H9 (cell line): ENCODE data around the gene HAPLN2. TPM values are rescaled to one million over a fixed set of nuclear protein-coding genes. Genes with fewer than 3 reads are reported as not detected.

Experiments used
- DNase-seq: peaks from one replicate; pipeline ENCODE4 v3.0.0-alpha.2; 2017
- H2AFZ ChIP-seq: one replicate; pipeline ENCODE4 v1.6.1; 2013; ENCODE audit warnings: mild to moderate bottlenecking, low read length, control low read depth, moderate library complexity
- H2AK5ac ChIP-seq: 2 replicates; pipeline ENCODE4 v1.6.1; 2013; ENCODE audit warnings: low read length, control low read depth, mixed read lengths; ENCODE audit not compliant: insufficient read length
- H2BK120ac ChIP-seq: one replicate; pipeline ENCODE4 v1.6.1; 2013; ENCODE audit warnings: low read depth, mild to moderate bottlenecking, low read length, control low read depth, inconsistent platforms; ENCODE audit not compliant: poor library complexity, severe bottlenecking
- H2BK12ac ChIP-seq: 2 replicates; pipeline ENCODE4 v1.6.1; 2013; ENCODE audit warnings: low read length, control low read depth, mixed read lengths, low read depth; ENCODE audit not compliant: insufficient read length
- H2BK15ac ChIP-seq: 2 replicates; pipeline ENCODE4 v1.6.1; 2013; ENCODE audit warnings: low read depth, low read length, control low read depth
- H2BK20ac ChIP-seq: one replicate; pipeline ENCODE4 v1.6.1; 2013; ENCODE audit warnings: low read depth, mild to moderate bottlenecking, low read length, control low read depth, inconsistent platforms; ENCODE audit not compliant: poor library complexity, severe bottlenecking
- H2BK5ac ChIP-seq: 2 replicates; pipeline ENCODE4 v1.6.1; 2013; ENCODE audit warnings: low read length, control low read depth, mixed read lengths; ENCODE audit not compliant: insufficient read length
- H3K14ac ChIP-seq: 2 replicates; pipeline ENCODE4 v1.6.1; 2013; ENCODE audit warnings: low read length, control low read depth; ENCODE audit not compliant: insufficient read depth
- H3K18ac ChIP-seq: 2 replicates; pipeline ENCODE4 v1.6.1; 2013; ENCODE audit warnings: low read depth, mild to moderate bottlenecking, mixed read lengths, low read length, control low read depth; ENCODE audit not compliant: insufficient read length
- H3K23ac ChIP-seq: 2 replicates; pipeline ENCODE4 v1.6.1; 2013; ENCODE audit warnings: low read length, control low read depth, mixed read lengths, low read depth; ENCODE audit not compliant: insufficient read length
- H3K23me2 ChIP-seq: 2 replicates; pipeline ENCODE4 v1.6.1; 2013; ENCODE audit warnings: low read depth, mild to moderate bottlenecking, mixed read lengths, low read length, control low read depth; ENCODE audit not compliant: insufficient read length, poor library complexity, severe bottlenecking
- H3K27ac ChIP-seq: 2 replicates; pipeline ENCODE4 v1.5.1; 2013; ENCODE audit warnings: low read length, control low read depth, mixed read lengths, low read depth; ENCODE audit not compliant: insufficient read length
- H3K27me3 ChIP-seq: 2 replicates; pipeline ENCODE4 v1.6.1; 2013; ENCODE audit warnings: low read length, control low read depth, inconsistent platforms; ENCODE audit not compliant: insufficient read depth
- H3K4ac ChIP-seq: 2 replicates; pipeline ENCODE4 v1.6.1; 2013; ENCODE audit warnings: low read depth, mild to moderate bottlenecking, control low read depth, inconsistent platforms, low read length, moderate library complexity
- H3K4me1 ChIP-seq: 2 replicates; pipeline ENCODE4 v1.6.1; 2013; ENCODE audit warnings: low read length, control low read depth, inconsistent platforms; ENCODE audit not compliant: insufficient read depth
- H3K4me2 ChIP-seq: 2 replicates; pipeline ENCODE4 v1.6.1; 2013; ENCODE audit warnings: low read length, control low read depth, mixed read lengths; ENCODE audit not compliant: insufficient read length, insufficient read depth
- H3K56ac ChIP-seq: 2 replicates; pipeline ENCODE4 v1.6.1; 2013; ENCODE audit warnings: low read depth, mild to moderate bottlenecking, mixed read lengths, low read length, control low read depth; ENCODE audit not compliant: insufficient read length
- H3K79me1 ChIP-seq: 2 replicates; pipeline ENCODE4 v1.6.1; 2013; ENCODE audit warnings: low read depth, mild to moderate bottlenecking, moderate library complexity, low read length, control low read depth, inconsistent platforms; ENCODE audit not compliant: insufficient read depth, poor library complexity, severe bottlenecking
- H3K79me2 ChIP-seq: 2 replicates; pipeline ENCODE4 v1.6.1; 2013; ENCODE audit warnings: low read length, control low read depth, inconsistent platforms; ENCODE audit not compliant: insufficient read depth
- H3K9ac ChIP-seq: 2 replicates; pipeline ENCODE4 v1.6.1; 2013; ENCODE audit warnings: low read length, control low read depth, mixed read lengths; ENCODE audit not compliant: insufficient read length; ENCODE audit errors: extremely low read depth
- H3K9me3 ChIP-seq: one replicate; pipeline ENCODE4 v1.6.1; 2013; ENCODE audit warnings: low read depth, low read length, inconsistent platforms; ENCODE audit not compliant: control insufficient read depth
- H3T11ph ChIP-seq: one replicate; pipeline ENCODE4 v1.6.1; 2013; ENCODE audit warnings: mild to moderate bottlenecking, low read length, control low read depth, inconsistent platforms
- H4K20me1 ChIP-seq: one replicate; pipeline ENCODE4 v1.6.1; 2013; ENCODE audit not compliant: control insufficient read depth, insufficient read length, insufficient read depth
- H4K5ac ChIP-seq: 2 replicates; pipeline ENCODE4 v1.6.1; 2013; ENCODE audit warnings: low read depth, mild to moderate bottlenecking, mixed read lengths, low read length, control low read depth; ENCODE audit not compliant: insufficient read length
- H4K8ac ChIP-seq: replicated peaks from 2 replicates; pipeline ENCODE4 v1.6.1; 2013; ENCODE audit warnings: low read length, control low read depth, mixed read lengths, low read depth; ENCODE audit not compliant: insufficient read length
- H4K91ac ChIP-seq: 2 replicates; pipeline ENCODE4 v1.6.1; 2013; ENCODE audit warnings: low read depth, mild to moderate bottlenecking, moderate library complexity, mixed read lengths, low read length, control low read depth; ENCODE audit not compliant: insufficient read length
- H3K27ac Mint-ChIP-seq, 3 experiments: 2 replicates in 2 of 3; 3 replicates in 1 of 3; pipeline ENCODE4 v1.8.0; 2020 to 2021; ENCODE audit warnings: mixed read lengths in 3 of 3, mild to moderate bottlenecking in 1 of 3, moderate library complexity in 1 of 3
- H3K27me3 Mint-ChIP-seq: 2 replicates; pipeline ENCODE4 v1.8.0; 2021; ENCODE audit warnings: low read depth, mild to moderate bottlenecking, moderate library complexity, mixed read lengths
- H3K36me3 Mint-ChIP-seq, 3 experiments: 2 replicates in 2 of 3; 3 replicates in 1 of 3; pipeline ENCODE4 v1.8.0; 2020 to 2021; ENCODE audit warnings: low read depth in 3 of 3, mixed read lengths in 3 of 3; ENCODE audit not compliant: insufficient read depth in 1 of 3
- H3K4me1 Mint-ChIP-seq, 2 experiments: 2 replicates each; pipeline ENCODE4 v1.8.0; 2020; ENCODE audit warnings: mixed read lengths in 2 of 2
- H3K4me3 Mint-ChIP-seq, 2 experiments: 2 replicates in 1 of 2; 3 replicates in 1 of 2; pipeline ENCODE4 v1.8.0; 2020 to 2021; ENCODE audit warnings: mild to moderate bottlenecking in 2 of 2, mixed read lengths in 2 of 2, moderate library complexity in 1 of 2
- H3K9me3 Mint-ChIP-seq, 2 experiments: 2 replicates in 1 of 2; 3 replicates in 1 of 2; pipeline ENCODE4 v1.8.0; 2020; ENCODE audit warnings: mild to moderate bottlenecking in 2 of 2, mixed read lengths in 2 of 2, moderate library complexity in 1 of 2
- WGBS: extraction: QIAGEN DNeasy Blood & Tissue Kit; methylation state at CpG from one replicate; pipeline ENCODE4 v1.1.7; 2013; ENCODE audit warnings: missing lambda C conversion rate, low lambda C conversion rate, mixed read lengths; ENCODE audit not compliant: insufficient read length; ENCODE audit errors: extremely low coverage; 5-methylcytosine and 5-hydroxymethylcytosine counted together
- total RNA-seq: library from RNA; stranded (reverse); gene quantifications from 2 replicates; pipeline ENCODE4 v1.2.1, GENCODE V29; 2021
- TF ChIP-seq, protein P1 (sequence below): fragments of 200-600 bp; sonication (generic); conservative IDR thresholded peaks from 3 replicates; pipeline ENCODE4 v1.8.0; 2021; ENCODE audit warnings: antibody characterized with exemption, mild to moderate bottlenecking

HAPLN2 gene
- total RNA-seq, 1 experiment from 2014 or later, result 0.46 TPM

DNA sequence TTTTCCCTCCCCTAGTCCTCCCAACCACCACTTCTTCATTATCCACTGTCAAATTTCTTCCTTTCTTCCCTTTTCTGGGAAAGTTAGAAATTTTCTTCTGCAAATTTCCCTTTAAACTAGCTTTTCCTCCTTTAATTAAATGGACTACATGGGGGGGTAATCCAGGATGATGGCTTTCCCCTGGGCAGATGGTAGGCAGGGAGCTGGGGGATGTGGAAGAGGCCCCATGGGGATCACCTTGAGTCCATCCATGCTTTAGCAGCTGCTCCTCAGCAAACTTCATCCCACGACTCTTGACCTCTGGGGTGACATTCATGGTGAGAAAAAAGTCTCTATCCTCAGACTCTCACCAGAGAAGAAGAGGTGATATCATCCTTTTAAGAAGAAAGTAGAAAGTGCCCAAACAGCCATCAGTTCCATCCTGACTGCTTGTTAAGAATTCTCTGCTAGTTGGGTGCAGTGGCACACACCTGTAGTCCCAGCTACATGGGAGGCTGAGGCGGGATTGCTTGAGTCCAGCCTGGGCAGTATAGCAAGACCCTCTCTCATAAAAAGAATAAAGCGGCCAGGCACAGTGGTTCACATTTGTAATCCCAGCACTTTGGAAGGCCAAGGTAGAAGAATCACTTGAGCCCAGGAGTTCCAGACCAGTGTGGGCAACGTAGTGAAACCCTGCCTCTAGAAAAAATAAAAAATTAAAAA lies 20.3 kb upstream of the HAPLN2 start:
- TF ChIP-seq, protein P1, sequence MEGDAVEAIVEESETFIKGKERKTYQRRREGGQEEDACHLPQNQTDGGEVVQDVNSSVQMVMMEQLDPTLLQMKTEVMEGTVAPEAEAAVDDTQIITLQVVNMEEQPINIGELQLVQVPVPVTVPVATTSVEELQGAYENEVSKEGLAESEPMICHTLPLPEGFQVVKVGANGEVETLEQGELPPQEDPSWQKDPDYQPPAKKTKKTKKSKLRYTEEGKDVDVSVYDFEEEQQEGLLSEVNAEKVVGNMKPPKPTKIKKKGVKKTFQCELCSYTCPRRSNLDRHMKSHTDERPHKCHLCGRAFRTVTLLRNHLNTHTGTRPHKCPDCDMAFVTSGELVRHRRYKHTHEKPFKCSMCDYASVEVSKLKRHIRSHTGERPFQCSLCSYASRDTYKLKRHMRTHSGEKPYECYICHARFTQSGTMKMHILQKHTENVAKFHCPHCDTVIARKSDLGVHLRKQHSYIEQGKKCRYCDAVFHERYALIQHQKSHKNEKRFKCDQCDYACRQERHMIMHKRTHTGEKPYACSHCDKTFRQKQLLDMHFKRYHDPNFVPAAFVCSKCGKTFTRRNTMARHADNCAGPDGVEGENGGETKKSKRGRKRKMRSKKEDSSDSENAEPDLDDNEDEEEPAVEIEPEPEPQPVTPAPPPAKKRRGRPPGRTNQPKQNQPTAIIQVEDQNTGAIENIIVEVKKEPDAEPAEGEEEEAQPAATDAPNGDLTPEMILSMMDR, result no peak
- Mint-ChIP-seq H3K4me1 (peaks cover 15 to 23% of the 10 kb centered on the region in 2 experiments), H3K27me3 (peaks cover 2% of the 10 kb centered on the region; the same call in 1 of the 2 replicates), H3K9me3 (no peaks in the 10 kb centered on the region; a peak in 2 of 5 replicates), H3K36me3 (peaks cover 29 to 59% (median 50%) of the 10 kb centered on the region in 3 experiments; a peak in 6 of 7 replicates), H3K27ac (no peak overlapping the region; a peak in 1 of 7 replicates), H3K4me3 (no peak overlapping the region)
- Histone ChIP-seq H3K79me1 (no peaks in the 10 kb centered on the region), H3K4ac (no peak overlapping the region), H3K9me3 (no peaks in the 10 kb centered on the region), H3K27me3 (no peaks in the 10 kb centered on the region), H3K18ac (no peak overlapping the region), H2BK12ac (no peak overlapping the region), H2AK5ac (no peak overlapping the region), H3K9ac (no peak overlapping the region), H3K14ac (no peak overlapping the region), H2BK5ac (no peak overlapping the region), H4K8ac (no peak overlapping the region), H3K27ac (no peak overlapping the region), H3K4me2 (no peak overlapping the region), H3T11ph (no peak overlapping the region), H4K5ac (no peak overlapping the region), H3K79me2 (no peaks in the 10 kb centered on the region; the same call in 1 of the 2 replicates), H4K20me1 (no peaks in the 10 kb centered on the region), H3K23me2 (peaks cover 4% of the 10 kb centered on the region), H3K23ac (no peak overlapping the region), H4K91ac (no peak overlapping the region), H2BK120ac (no peak overlapping the region), H2BK20ac (no peak overlapping the region), H2AFZ (no peak overlapping the region), H3K56ac (no peak overlapping the region), H3K4me1 (no peaks in the 10 kb centered on the region; the same call in 1 of the 2 replicates), H2BK15ac (no peak overlapping the region)
- no CpG with 5 or more reads among the region's 4 CpGs for WGBS
- DNase-seq, result no peak
